Measurements from ENCODE around the gene CAMK1D.

The CAMK1D gene

DNA sequence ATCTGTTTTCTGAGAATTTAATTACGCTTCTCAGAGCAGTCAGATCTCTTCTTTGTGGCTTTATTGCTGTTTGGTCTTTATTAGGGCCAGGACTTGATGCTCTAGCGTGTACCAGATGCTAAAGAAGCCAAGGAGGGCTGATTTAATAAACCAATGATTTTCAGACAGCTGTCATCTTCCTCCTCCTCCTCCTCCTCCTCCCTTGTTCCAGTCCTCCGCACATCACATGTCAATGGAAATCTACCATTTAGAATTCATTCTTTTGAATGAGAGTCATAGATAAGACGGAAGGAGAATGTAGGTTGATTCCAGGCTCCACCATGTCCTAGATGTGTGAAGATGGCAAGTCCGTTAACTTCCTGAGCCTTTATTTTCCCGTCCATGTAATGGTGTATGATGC lies 156.3 kb downstream of the CAMK1D start:
- no peaks in the 10 kb centered on the region for H3K4me1 ChIP-seq (ENCODE audit: control insufficient read depth, insufficient read depth, low read length, unreplicated experiment)
- H3K27me3 ChIP-seq (ENCODE audit: insufficient read depth, low read length), result no peaks in the 10 kb centered on the region
- no peak overlapping the region for H2AFZ ChIP-seq (ENCODE audit: low read length, unreplicated experiment)
- no peaks in the 10 kb centered on the region for H3K79me2 ChIP-seq (ENCODE audit: control insufficient read depth, insufficient read depth, low read length, unreplicated experiment)
- H3K4me3 ChIP-seq (ENCODE audit: low read depth, low read length), result no peak overlapping the region
- H3K27ac ChIP-seq (ENCODE audit: low read depth, low read length), result no peak overlapping the region
- no peaks in the 10 kb centered on the region for H3K36me3 ChIP-seq (ENCODE audit: insufficient read depth, low read length)

DNA sequence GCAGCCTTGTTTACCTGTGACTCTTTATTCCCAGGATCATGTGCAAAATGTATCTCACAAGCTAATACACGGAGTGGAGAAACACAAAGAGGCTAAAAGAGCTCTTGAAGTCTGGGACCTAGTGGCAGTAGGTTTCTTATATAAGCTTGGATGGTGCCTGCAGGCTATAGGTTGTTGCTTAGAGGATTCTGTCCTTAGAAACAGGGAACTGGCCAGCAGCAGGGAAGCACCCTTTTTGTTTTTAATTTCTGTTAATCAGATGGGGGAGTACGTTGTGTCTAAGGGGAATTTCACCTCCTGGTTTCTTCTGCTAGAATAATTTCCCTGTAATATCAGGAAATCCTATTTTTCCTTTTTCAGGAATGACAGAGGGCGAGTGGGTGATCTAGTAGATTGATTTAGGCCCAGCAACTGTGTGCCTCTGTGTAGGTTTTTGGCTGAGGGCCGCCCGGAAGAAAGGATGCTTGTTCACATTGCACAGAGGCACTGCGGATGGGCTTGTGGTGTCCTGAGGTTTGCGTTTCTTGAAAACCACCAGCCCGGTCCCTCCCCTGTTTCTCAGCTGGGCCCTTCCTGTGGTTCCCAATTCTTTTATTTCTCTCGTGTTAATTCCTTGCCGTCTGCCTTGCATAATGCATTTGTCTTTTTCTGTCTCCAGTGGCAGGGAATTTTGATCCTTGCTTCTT lies 158.0 kb downstream of the CAMK1D start:
- H3K4me1 ChIP-seq (ENCODE audit: control insufficient read depth, insufficient read depth, low read length, unreplicated experiment), result no peaks in the 10 kb centered on the region
- no peak overlapping the region for H3K27ac ChIP-seq (ENCODE audit: low read depth, low read length)
- H3K27me3 ChIP-seq (ENCODE audit: insufficient read depth, low read length), result no peaks in the 10 kb centered on the region
- H3K79me2 ChIP-seq (ENCODE audit: control insufficient read depth, insufficient read depth, low read length, unreplicated experiment), result no peaks in the 10 kb centered on the region
- H3K36me3 ChIP-seq (ENCODE audit: insufficient read depth, low read length), result no peaks in the 10 kb centered on the region
- no peak overlapping the region for H3K4me3 ChIP-seq (ENCODE audit: low read depth, low read length)
- no peak overlapping the region for H2AFZ ChIP-seq (ENCODE audit: low read length, unreplicated experiment)

DNA sequence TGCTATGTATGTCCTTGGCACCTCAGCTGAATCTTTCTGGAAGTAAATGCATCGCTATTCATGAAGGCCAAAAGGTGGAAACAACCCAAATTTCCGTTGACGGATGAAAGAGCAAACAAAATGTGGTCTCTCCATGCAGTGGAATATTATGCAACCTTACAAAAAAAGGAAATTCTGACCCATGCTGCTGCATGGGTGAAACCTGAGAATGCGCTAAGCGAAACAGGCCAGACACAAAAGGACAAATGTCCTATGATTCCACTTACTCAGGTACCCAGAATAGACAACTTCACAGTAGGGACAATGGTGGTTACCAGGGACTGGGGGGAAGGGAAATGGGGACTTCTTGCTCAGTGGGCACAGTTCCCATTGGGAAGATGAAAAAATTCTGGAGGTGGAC lies 158.8 kb downstream of the CAMK1D start:
- H2AFZ ChIP-seq (ENCODE audit: low read length, unreplicated experiment), result no peak overlapping the region
- no peaks in the 10 kb centered on the region for H3K36me3 ChIP-seq (ENCODE audit: insufficient read depth, low read length)
- H3K4me3 ChIP-seq (ENCODE audit: low read depth, low read length), result no peak overlapping the region
- H3K27ac ChIP-seq (ENCODE audit: low read depth, low read length), result no peak overlapping the region
- H3K4me1 ChIP-seq (ENCODE audit: control insufficient read depth, insufficient read depth, low read length, unreplicated experiment), result no peaks in the 10 kb centered on the region
- no peaks in the 10 kb centered on the region for H3K79me2 ChIP-seq (ENCODE audit: control insufficient read depth, insufficient read depth, low read length, unreplicated experiment)
- no peaks in the 10 kb centered on the region for H3K27me3 ChIP-seq (ENCODE audit: insufficient read depth, low read length)

DNA sequence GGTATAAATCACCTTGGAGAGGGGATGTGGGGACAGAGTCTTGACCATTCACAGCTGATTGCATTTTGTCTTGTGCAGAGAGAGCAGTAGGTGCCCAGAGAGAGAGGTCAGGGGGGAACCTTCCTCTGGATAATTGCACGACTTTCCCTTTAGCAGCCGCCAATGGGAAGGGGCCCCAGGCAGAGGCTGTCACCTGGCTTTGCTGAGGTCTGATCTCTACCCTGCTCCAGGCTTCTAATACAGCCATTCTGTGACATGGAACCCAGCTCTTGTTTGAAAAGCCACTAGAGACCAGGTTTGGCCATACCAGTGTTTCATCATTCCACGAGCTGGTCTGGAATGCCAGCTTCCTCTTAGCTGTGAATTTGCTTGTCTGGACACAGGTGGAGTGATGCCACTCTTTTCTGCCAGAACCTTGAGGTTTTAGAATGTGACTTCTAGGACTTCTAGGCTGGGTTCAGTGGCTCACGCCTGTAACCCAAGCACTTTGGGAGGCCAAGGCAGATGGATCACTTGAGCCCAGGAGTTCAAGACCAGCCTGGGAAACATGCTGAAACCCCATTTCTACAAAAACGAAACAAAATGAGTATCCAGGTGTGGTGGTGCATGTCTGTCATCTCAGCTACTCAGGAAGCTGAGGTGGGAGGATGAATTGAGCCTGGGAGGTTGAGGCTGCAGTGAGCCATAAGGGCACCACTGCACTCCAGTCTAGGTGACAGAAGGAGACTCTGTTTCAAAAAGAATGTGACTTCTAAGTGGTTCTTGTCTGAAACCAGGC lies 159.9 kb downstream of the CAMK1D start:
- no peak overlapping the region for H3K27ac ChIP-seq (ENCODE audit: low read depth, low read length)

DNA sequence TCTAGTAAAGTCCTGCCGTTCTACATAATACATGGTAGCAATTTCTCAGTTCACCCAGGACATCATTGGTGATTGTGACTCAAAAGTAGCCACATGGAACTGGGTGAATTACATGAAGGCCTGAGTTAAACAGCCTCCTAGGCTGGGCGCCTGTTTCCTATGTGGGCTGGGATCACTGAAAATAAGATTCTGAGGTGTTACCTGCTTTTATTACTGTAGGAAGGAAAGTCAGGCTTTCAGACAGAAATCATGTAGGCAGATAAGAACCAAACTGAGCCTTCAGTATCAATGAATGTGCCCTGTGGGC lies 160.4 kb downstream of the CAMK1D start:
- no peak overlapping the region for H3K27ac ChIP-seq (ENCODE audit: low read depth, low read length)

More for the DNA sequence above, 159.9 kb downstream of the CAMK1D start:
- Histone ChIP-seq H3K27me3 (ENCODE audit: insufficient read depth, low read length) (no peaks in the 10 kb centered on the region), H2AFZ (ENCODE audit: low read length, unreplicated experiment) (no peak overlapping the region), H3K79me2 (ENCODE audit: control insufficient read depth, insufficient read depth, low read length, unreplicated experiment) (no peaks in the 10 kb centered on the region), H3K36me3 (ENCODE audit: insufficient read depth, low read length) (no peaks in the 10 kb centered on the region), H3K4me1 (ENCODE audit: control insufficient read depth, insufficient read depth, low read length, unreplicated experiment) (no peaks in the 10 kb centered on the region), H3K4me3 (ENCODE audit: low read depth, low read length) (no peak overlapping the region)

DNA sequence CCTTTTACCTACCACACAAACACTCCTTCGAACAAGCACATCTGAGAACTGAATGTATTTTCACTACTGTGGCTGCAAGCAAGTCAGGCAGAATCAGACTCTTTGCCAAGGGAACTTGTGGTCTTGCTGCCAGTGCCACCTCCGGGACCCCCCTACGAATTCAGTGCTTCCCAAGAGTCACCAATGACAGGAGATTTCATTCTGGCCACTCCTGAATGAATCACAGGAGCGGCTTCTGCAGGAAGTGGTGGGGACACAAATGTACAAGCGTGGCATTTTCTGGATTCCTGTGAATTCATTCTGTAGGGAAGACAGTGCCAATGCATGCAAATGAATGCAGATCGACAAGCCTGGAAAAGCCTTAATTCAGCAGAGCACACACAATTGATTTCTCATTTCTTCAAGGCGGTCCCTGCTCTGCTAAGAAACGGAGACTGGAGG lies 161.2 kb downstream of the CAMK1D start:
- H3K36me3 ChIP-seq (ENCODE audit: insufficient read depth, low read length), result no peaks in the 10 kb centered on the region
- no peak overlapping the region for H3K4me3 ChIP-seq (ENCODE audit: low read depth, low read length)
- no peaks in the 10 kb centered on the region for H3K4me1 ChIP-seq (ENCODE audit: control insufficient read depth, insufficient read depth, low read length, unreplicated experiment)
- H3K27me3 ChIP-seq (ENCODE audit: insufficient read depth, low read length), result no peaks in the 10 kb centered on the region
- no peak overlapping the region for H3K27ac ChIP-seq (ENCODE audit: low read depth, low read length)
- no peaks in the 10 kb centered on the region for H3K79me2 ChIP-seq (ENCODE audit: control insufficient read depth, insufficient read depth, low read length, unreplicated experiment)
- H2AFZ ChIP-seq (ENCODE audit: low read length, unreplicated experiment), result no peak overlapping the region

More for the DNA sequence above, 160.4 kb downstream of the CAMK1D start:
- no peak overlapping the region for H2AFZ ChIP-seq (ENCODE audit: low read length, unreplicated experiment)
- no peaks in the 10 kb centered on the region for H3K36me3 ChIP-seq (ENCODE audit: insufficient read depth, low read length)
- H3K4me1 ChIP-seq (ENCODE audit: control insufficient read depth, insufficient read depth, low read length, unreplicated experiment), result no peaks in the 10 kb centered on the region
- no peak overlapping the region for H3K4me3 ChIP-seq (ENCODE audit: low read depth, low read length)
- no peaks in the 10 kb centered on the region for H3K79me2 ChIP-seq (ENCODE audit: control insufficient read depth, insufficient read depth, low read length, unreplicated experiment)
- H3K27me3 ChIP-seq (ENCODE audit: insufficient read depth, low read length), result no peaks in the 10 kb centered on the region

DNA sequence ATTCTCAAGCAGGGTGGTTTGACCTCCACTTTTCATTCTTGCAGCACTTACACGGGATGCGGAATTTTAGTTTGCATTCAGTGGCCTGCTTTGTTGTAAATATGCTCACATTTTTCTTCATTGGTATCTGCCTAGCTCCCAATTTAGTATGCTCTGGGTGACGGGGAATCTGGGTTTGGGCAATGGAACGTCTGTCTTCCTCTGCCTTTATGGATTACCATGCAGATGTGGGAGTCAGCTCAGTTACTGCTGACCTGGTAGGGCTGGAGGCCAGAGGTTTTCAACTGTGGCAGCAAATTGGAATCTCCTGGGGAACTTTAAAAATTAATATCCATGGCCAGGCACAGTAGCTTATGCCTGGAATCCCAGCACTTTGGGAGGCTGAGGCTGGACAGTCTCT lies 161.6 kb downstream of the CAMK1D start:
- H3K4me3 ChIP-seq (ENCODE audit: low read depth, low read length), result no peak overlapping the region
- H2AFZ ChIP-seq (ENCODE audit: low read length, unreplicated experiment), result no peak overlapping the region
- no peaks in the 10 kb centered on the region for H3K36me3 ChIP-seq (ENCODE audit: insufficient read depth, low read length)

DNA sequence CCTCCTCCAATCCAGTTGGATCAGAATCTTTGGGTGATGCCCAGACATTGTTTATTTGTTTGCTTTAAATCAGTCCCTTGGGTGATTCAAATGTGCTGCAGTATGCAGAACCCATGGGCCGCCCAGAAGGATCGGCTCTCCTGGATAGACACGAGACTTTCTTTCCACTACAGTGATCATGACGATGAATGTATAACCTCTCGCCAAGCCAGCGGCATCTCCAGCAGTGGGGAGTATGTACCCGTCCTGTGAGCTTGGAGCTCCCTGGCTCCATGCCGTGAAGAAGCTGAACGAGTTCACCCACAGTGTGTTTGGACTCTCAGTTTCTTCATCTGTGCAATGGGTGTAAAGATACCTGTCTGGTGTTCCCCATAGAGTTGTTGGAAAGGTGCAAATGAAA lies 162.3 kb downstream of the CAMK1D start:
- Histone ChIP-seq H3K4me1 (ENCODE audit: control insufficient read depth, insufficient read depth, low read length, unreplicated experiment) (no peaks in the 10 kb centered on the region), H3K36me3 (ENCODE audit: insufficient read depth, low read length) (no peaks in the 10 kb centered on the region), H2AFZ (ENCODE audit: low read length, unreplicated experiment) (no peak overlapping the region), H3K27ac (ENCODE audit: low read depth, low read length) (no peak overlapping the region), H3K79me2 (ENCODE audit: control insufficient read depth, insufficient read depth, low read length, unreplicated experiment) (no peaks in the 10 kb centered on the region), H3K4me3 (ENCODE audit: low read depth, low read length) (no peak overlapping the region), H3K27me3 (ENCODE audit: insufficient read depth, low read length) (no peaks in the 10 kb centered on the region)

More for the DNA sequence above, 161.6 kb downstream of the CAMK1D start:
- Histone ChIP-seq H3K79me2 (ENCODE audit: control insufficient read depth, insufficient read depth, low read length, unreplicated experiment) (no peaks in the 10 kb centered on the region), H3K27me3 (ENCODE audit: insufficient read depth, low read length) (no peaks in the 10 kb centered on the region), H3K27ac (ENCODE audit: low read depth, low read length) (no peak overlapping the region), H3K4me1 (ENCODE audit: control insufficient read depth, insufficient read depth, low read length, unreplicated experiment) (no peaks in the 10 kb centered on the region)

DNA sequence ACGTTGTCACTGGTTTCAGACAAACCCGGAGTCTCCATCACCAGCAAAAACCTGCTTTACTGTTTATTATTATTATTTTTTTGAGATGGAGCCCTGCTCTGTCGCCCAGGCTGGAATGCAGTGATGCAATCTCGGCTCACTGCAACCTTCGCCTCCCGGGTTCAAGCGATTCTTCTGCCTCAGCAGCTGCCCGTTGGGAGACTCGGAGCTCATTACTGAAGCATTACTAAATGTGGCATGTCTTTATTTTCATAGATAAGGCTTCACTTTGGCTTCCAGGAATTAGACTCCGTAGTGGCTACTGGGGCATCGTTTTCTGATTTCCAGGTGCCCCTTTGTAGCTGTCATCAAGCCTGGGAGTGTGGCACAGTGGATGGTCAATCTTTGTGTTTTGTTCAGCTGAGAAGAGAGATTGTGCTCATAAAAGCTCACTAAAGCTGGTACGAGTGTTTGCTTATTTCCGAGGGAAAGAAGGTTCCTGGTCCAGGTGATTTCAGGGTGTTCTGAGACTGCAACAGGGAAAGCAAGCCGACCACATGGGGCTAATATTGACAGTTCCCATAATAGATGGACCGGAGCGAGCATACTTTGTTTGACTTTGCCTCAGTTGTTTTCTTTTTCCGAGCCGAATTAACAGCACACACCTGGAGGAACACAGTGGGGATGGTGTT lies 163.1 kb downstream of the CAMK1D start:
- no peaks in the 10 kb centered on the region for H3K27me3 ChIP-seq (ENCODE audit: insufficient read depth, low read length)
- no peaks in the 10 kb centered on the region for H3K36me3 ChIP-seq (ENCODE audit: insufficient read depth, low read length)
- H3K4me3 ChIP-seq (ENCODE audit: low read depth, low read length), result no peak overlapping the region
- H2AFZ ChIP-seq (ENCODE audit: low read length, unreplicated experiment), result no peak overlapping the region
- no peaks in the 10 kb centered on the region for H3K4me1 ChIP-seq (ENCODE audit: control insufficient read depth, insufficient read depth, low read length, unreplicated experiment)
- H3K27ac ChIP-seq (ENCODE audit: low read depth, low read length), result no peak overlapping the region
- no peaks in the 10 kb centered on the region for H3K79me2 ChIP-seq (ENCODE audit: control insufficient read depth, insufficient read depth, low read length, unreplicated experiment)

DNA sequence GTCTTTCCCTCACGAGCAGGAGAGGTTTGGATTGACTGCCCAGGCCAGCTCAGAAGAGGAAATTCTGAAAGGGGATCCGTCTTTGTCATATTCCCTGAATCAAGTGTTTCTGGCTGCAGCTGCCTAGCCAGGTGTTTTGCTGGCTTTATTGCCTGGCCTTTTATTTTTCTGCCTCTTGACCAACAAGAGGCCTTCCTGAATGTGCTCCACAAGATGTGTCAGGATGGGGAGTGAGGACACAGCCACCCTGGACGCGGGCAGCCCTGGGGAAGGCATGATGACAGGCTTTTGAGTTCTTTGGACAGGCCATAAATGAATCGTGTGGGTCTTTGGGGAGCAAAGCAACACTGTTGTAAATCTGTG lies 163.6 kb downstream of the CAMK1D start:
- H3K4me1 ChIP-seq (ENCODE audit: control insufficient read depth, insufficient read depth, low read length, unreplicated experiment), result no peaks in the 10 kb centered on the region
- no peaks in the 10 kb centered on the region for H3K36me3 ChIP-seq (ENCODE audit: insufficient read depth, low read length)
- no peak overlapping the region for H3K27ac ChIP-seq (ENCODE audit: low read depth, low read length)
- no peak overlapping the region for H3K4me3 ChIP-seq (ENCODE audit: low read depth, low read length)
- no peak overlapping the region for H2AFZ ChIP-seq (ENCODE audit: low read length, unreplicated experiment)
- H3K27me3 ChIP-seq (ENCODE audit: insufficient read depth, low read length), result no peaks in the 10 kb centered on the region
- no peaks in the 10 kb centered on the region for H3K79me2 ChIP-seq (ENCODE audit: control insufficient read depth, insufficient read depth, low read length, unreplicated experiment)

Measured in ACC112 (cell line).